Astrocyte (in vitro differentiated cells and primary cell): Measurements from ENCODE around the gene CETN1.

Experiments
- EZH2 ChIP-seq: IDR thresholded peaks from 2 replicates; pipeline ENCODE4 v1.6.1; 2012; ENCODE audit warnings: mild to moderate bottlenecking, low read length, inconsistent platforms; ENCODE audit not compliant: insufficient read depth
- TF ChIP-seq, protein P1 (sequence below): IDR thresholded peaks from 2 replicates; pipeline ENCODE4 v1.5.1; 2011; ENCODE audit warnings: low read depth, mild to moderate bottlenecking, inconsistent platforms, low read length, moderate library complexity; ENCODE audit not compliant: insufficient read depth

DNA sequence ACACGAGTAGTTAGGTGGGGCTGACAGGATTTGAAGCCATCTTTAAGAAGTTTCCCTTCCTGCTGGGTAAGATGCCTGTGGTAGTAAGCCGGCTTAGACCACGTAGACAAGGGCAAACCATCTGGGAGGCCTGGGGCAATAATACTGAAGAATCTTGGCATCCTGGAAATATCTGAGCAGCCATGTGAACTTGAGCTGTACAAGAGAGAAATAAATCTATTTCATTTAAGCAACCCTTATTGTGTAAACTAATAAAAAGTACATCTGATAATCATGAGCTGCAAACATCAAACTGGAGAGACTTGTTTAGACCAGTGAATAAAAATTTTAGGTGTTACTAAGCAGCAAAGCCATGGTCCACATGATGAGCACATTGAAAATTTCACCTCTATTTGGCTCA lies 11.4 kb upstream of the CETN1 start:
- TF ChIP-seq, protein P1, sequence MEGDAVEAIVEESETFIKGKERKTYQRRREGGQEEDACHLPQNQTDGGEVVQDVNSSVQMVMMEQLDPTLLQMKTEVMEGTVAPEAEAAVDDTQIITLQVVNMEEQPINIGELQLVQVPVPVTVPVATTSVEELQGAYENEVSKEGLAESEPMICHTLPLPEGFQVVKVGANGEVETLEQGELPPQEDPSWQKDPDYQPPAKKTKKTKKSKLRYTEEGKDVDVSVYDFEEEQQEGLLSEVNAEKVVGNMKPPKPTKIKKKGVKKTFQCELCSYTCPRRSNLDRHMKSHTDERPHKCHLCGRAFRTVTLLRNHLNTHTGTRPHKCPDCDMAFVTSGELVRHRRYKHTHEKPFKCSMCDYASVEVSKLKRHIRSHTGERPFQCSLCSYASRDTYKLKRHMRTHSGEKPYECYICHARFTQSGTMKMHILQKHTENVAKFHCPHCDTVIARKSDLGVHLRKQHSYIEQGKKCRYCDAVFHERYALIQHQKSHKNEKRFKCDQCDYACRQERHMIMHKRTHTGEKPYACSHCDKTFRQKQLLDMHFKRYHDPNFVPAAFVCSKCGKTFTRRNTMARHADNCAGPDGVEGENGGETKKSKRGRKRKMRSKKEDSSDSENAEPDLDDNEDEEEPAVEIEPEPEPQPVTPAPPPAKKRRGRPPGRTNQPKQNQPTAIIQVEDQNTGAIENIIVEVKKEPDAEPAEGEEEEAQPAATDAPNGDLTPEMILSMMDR, result no peak
- no peak for TF ChIP-seq EZH2
